Activated CD4-positive, alpha-beta T cell treated with anti-CD3 and anti-CD28 coated beads, Interleukin-2, amount 50 U/mL, for 1 hour (primary cell): ENCODE results near the gene ZNF488.

ENCODE experiments used
- DNase-seq: peaks from one replicate; pipeline ENCODE4 v3.0.0-alpha.2; 2020

ZNF488 gene

GRCh38 chr10:47365431-47366180, 18.5 kb downstream of the ZNF488 start:
- no peak for DNase-seq

GRCh38 chr10:47364911-47365310, 19.2 kb downstream of the ZNF488 start:
- no peak for DNase-seq

- DNase-seq: no peak
These were observed 19.7 kb downstream of the ZNF488 start for GRCh38 chr10:47364366-47364765.

GRCh38 chr10:47363781-47364180, 20.3 kb downstream of the ZNF488 start:
- DNase-seq: no peak

- no peak for DNase-seq
These were observed 21.9 kb downstream of the ZNF488 start for GRCh38 chr10:47362199-47362598.

- no peak for DNase-seq
These were observed 22.8 kb downstream of the ZNF488 start for GRCh38 chr10:47361293-47361692.

- no peak for DNase-seq
These were observed 23.6 kb downstream of the ZNF488 start for GRCh38 chr10:47360419-47361040.

GRCh38 chr10:47359626-47360418, 24.3 kb downstream of the ZNF488 start:
- no peak for DNase-seq

- DNase-seq: no peak
These were observed 25.0 kb downstream of the ZNF488 start for GRCh38 chr10:47359101-47359500.

GRCh38 chr10:47358457-47358856, 25.6 kb downstream of the ZNF488 start:
- DNase-seq: no peak

- DNase-seq: no peak
These were observed 26.2 kb downstream of the ZNF488 start for GRCh38 chr10:47357911-47358310.

GRCh38 chr10:47357131-47357582, 26.9 kb downstream of the ZNF488 start:
- DNase-seq: no peak

GRCh38 chr10:47356708-47357107, 27.4 kb downstream of the ZNF488 start:
- DNase-seq: no peak

GRCh38 chr10:47354900-47355299, 29.2 kb downstream of the ZNF488 start:
- DNase-seq: no peak

- no peak for DNase-seq
These were observed 29.9 kb downstream of the ZNF488 start for GRCh38 chr10:47354165-47354564.

- no peak for DNase-seq
These were observed 30.7 kb downstream of the ZNF488 start for GRCh38 chr10:47353351-47353750.

GRCh38 chr10:47351899-47352815, 31.9 kb downstream of the ZNF488 start:
- DNase-seq: no peak

GRCh38 chr10:47350671-47351640, 33.1 kb downstream of the ZNF488 start:
- no peak for DNase-seq

GRCh38 chr10:47349941-47350371, 34.1 kb downstream of the ZNF488 start:
- no peak for DNase-seq

- no peak for DNase-seq
These were observed 34.6 kb downstream of the ZNF488 start for GRCh38 chr10:47349516-47349915.
